NB4 (cell line): ENCODE results near the gene SPATA24.
"Not testable (repeated sequence)": the region's sequence is repeated elsewhere in the genome, so short reads cannot be mapped to it uniquely, and the experiment has no call there.

ENCODE experiments used
- DNase-seq: peaks from one replicate; pipeline ENCODE4 v3.0.0; 2010; ENCODE audit warnings: low read depth
- H3K4me3 ChIP-seq: one replicate; pipeline ENCODE4 v1.5.1; 2011; ENCODE audit warnings: mild to moderate bottlenecking, low read depth, low read length, moderate library complexity
- CTCF ChIP-seq: IDR thresholded peaks from one replicate; pipeline ENCODE4 v1.5.1; 2012; ENCODE audit warnings: low read depth, low read length
- MAX ChIP-seq: IDR thresholded peaks from 2 replicates; pipeline ENCODE4 v1.6.1; 2011; ENCODE audit warnings: low read depth, low read length
- MYC ChIP-seq: IDR thresholded peaks from 2 replicates; pipeline ENCODE4 v1.6.1; 2011; ENCODE audit warnings: low read depth, low read length
- POLR2A ChIP-seq: IDR thresholded peaks from 2 replicates; pipeline ENCODE4 v1.6.1; 2011; ENCODE audit warnings: mild to moderate bottlenecking; ENCODE audit not compliant: insufficient read length; ENCODE audit errors: extremely low read depth

Gene SPATA24

GRCh38 chr5:139358064-139358463 lies 45.8 kb downstream of the SPATA24 start:
- H3K4me3 ChIP-seq = no peak overlapping the region
- no peak for TF ChIP-seq POLR2A
- no peak for TF ChIP-seq MYC
- no peak for TF ChIP-seq CTCF
- no peak for TF ChIP-seq MAX
- no peak for DNase-seq

- DNase-seq = not testable (repeated sequence)
These were observed 48.0 kb downstream of the SPATA24 start for GRCh38 chr5:139355900-139356299.

GRCh38 chr5:139354186-139354585 lies 49.7 kb downstream of the SPATA24 start:
- no peak for TF ChIP-seq MAX
- no peak for TF ChIP-seq MYC
- no peak for TF ChIP-seq CTCF
- no peak for TF ChIP-seq POLR2A
- DNase-seq = no peak

More at GRCh38 chr5:139355900-139356299, 48.0 kb downstream of the SPATA24 start:
- not testable (repeated sequence) for H3K4me3 ChIP-seq

GRCh38 chr5:139347863-139348262 lies 56.0 kb downstream of the SPATA24 start:
- not testable (repeated sequence) for H3K4me3 ChIP-seq, DNase-seq

More at GRCh38 chr5:139354186-139354585, 49.7 kb downstream of the SPATA24 start:
- H3K4me3 ChIP-seq = no peak overlapping the region
